Stimulated activated naive CD4-positive, alpha-beta T cell treated with Interleukin-2 at 50 U/mL for 16 hours (primary cell): ENCODE data around the gene MDGA2.

Experiments
- DNase-seq: peaks from one replicate; lab custom pipeline; 2025; lab: John Stamatoyannopoulos, UW

MDGA2 gene

GRCh38 chr14:47619392-47619791 is 56.0 kb downstream of the MDGA2 start:
- no peak for DNase-seq

- DNase-seq: no peak
Observed at GRCh38 chr14:47606566-47606965, 68.8 kb downstream of the MDGA2 start.

GRCh38 chr14:47596860-47597259 is 78.5 kb downstream of the MDGA2 start:
- DNase-seq: no peak

- no peak for DNase-seq
Observed at GRCh38 chr14:47596232-47596631, 79.2 kb downstream of the MDGA2 start.

- DNase-seq: no peak
Observed at GRCh38 chr14:47595552-47595951, 79.9 kb downstream of the MDGA2 start.

GRCh38 chr14:47590767-47591495 is 84.5 kb downstream of the MDGA2 start:
- no peak for DNase-seq

- no peak for DNase-seq
Observed at GRCh38 chr14:47585447-47585846, 90.0 kb downstream of the MDGA2 start.

GRCh38 chr14:47567273-47567672 is 108.1 kb downstream of the MDGA2 start:
- no peak for DNase-seq

GRCh38 chr14:47557894-47558293 is 117.5 kb downstream of the MDGA2 start:
- DNase-seq: no peak

- no peak for DNase-seq
Observed at GRCh38 chr14:47555333-47555732, 120.1 kb downstream of the MDGA2 start.

GRCh38 chr14:47549886-47550285 is 125.5 kb downstream of the MDGA2 start:
- DNase-seq: no peak

GRCh38 chr14:47543459-47543858 is 131.9 kb downstream of the MDGA2 start:
- DNase-seq: no peak

- no peak for DNase-seq
Observed at GRCh38 chr14:47541662-47542061, 133.7 kb downstream of the MDGA2 start.

GRCh38 chr14:47539031-47539461 is 136.4 kb downstream of the MDGA2 start:
- no peak for DNase-seq

GRCh38 chr14:47536341-47536740 is 139.1 kb downstream of the MDGA2 start:
- no peak for DNase-seq

- DNase-seq: no peak
Observed at GRCh38 chr14:47526591-47527244, 148.7 kb downstream of the MDGA2 start.

- no peak for DNase-seq
Observed at GRCh38 chr14:47524524-47524923, 150.9 kb downstream of the MDGA2 start.

- DNase-seq: no peak
Observed at GRCh38 chr14:47520382-47520781, 155.0 kb downstream of the MDGA2 start.

GRCh38 chr14:47511829-47512228 is 163.6 kb downstream of the MDGA2 start:
- DNase-seq: no peak

- no peak for DNase-seq
Observed at GRCh38 chr14:47509957-47510356, 165.4 kb downstream of the MDGA2 start.

GRCh38 chr14:47507861-47508260 is 167.5 kb downstream of the MDGA2 start:
- no peak for DNase-seq

GRCh38 chr14:47500369-47500768 is 175.0 kb downstream of the MDGA2 start:
- no peak for DNase-seq

- DNase-seq: no peak
Observed at GRCh38 chr14:47490766-47491165, 184.6 kb downstream of the MDGA2 start.

- no peak for DNase-seq
Observed at GRCh38 chr14:47490353-47490752, 185.1 kb downstream of the MDGA2 start.
